Activated naive CD4-positive, alpha-beta T cell treated with anti-CD3 and anti-CD28 coated beads for 36 hours (primary cell): ENCODE data around the gene AGPAT3. TPM values are rescaled to one million over a fixed set of nuclear protein-coding genes. Genes with fewer than 3 reads are reported as not detected.
A peak's percentile ranks its signal among the peaks of the same experiment; 100 is the strongest.

ENCODE experiments used
- CTCF ChIA-PET: fragments of 350-600 bp; sonication (Branson Sonifier 250); formaldehyde crosslinking; loops from one replicate; lab custom pipeline; 2021; ENCODE audit warnings: antibody characterized with exemption; lab: Charles Lee
- DNase-seq: peaks from one replicate; pipeline ENCODE4 v3.0.0-alpha.2; 2020
- H3K27ac Mint-ChIP-seq: one replicate; pipeline ENCODE4 v1.8.0; 2021; ENCODE audit warnings: mild to moderate bottlenecking, mixed read lengths
- H3K27me3 Mint-ChIP-seq: one replicate; pipeline ENCODE4 v1.8.0; 2021; ENCODE audit warnings: low read depth, mixed read lengths
- H3K36me3 Mint-ChIP-seq: one replicate; pipeline ENCODE4 v1.8.0; 2021; ENCODE audit warnings: low read depth, mixed read lengths
- H3K4me1 Mint-ChIP-seq: one replicate; pipeline ENCODE4 v1.8.0; 2021; ENCODE audit warnings: low read depth, mixed read lengths
- H3K4me3 Mint-ChIP-seq: one replicate; pipeline ENCODE4 v1.8.0; 2021; ENCODE audit warnings: mild to moderate bottlenecking, moderate library complexity, mixed read lengths
- H3K9me3 Mint-ChIP-seq: one replicate; pipeline ENCODE4 v1.8.0; 2021; ENCODE audit warnings: mixed read lengths
- intact Hi-C: fragments of 100-400 bp; cut with micrococcal nuclease; formaldehyde crosslinking; loops from one replicate; pipeline ENCODE4 v1.15.1; 2023
- total RNA-seq, 2 experiments: library from RNA; stranded (reverse); gene quantifications; one replicate each; pipeline ENCODE4 v1.2.3, GENCODE V29; 2021

The AGPAT3 gene
- total RNA-seq, 2 experiments from 2014 or later: 57.9 to 64.1 TPM

DNA sequence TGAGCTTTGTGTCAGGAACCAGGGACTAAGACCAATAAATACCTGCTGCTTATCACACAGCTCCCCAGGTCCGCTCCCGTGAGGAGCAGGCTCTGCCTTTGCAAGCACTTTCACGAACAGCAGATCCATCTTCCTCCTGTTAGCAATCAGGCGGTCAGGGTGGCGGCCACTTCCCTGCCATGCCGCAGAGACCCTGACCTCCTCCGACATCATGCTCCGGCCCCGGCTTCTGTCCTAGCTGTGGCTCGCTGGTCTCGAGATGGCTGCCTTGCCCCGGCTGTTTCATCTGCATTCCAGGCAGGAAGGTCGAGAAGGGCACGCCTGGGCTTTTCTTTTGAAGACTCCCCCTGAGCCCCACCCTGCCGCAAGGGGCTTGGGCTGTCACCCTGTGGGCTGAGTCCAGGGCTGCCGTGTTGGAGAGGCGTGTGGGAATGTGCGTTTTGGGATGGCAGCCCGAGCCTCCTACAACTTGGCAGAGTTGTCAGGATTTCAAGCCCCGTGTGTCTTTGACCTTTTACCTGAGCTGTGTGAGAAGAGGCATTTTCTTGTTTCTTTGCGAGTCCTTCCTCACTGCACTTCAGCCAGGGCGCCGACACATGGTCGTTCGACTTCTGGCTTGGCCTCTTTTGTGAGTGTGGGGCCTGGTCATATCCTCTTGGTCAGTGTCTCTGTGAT lies 59.5 kb downstream of the AGPAT3 start:
- H3K27me3 Mint-ChIP-seq: no peaks in the 10 kb centered on the region
- H3K9me3 Mint-ChIP-seq: no peaks in the 10 kb centered on the region
- peaks cover 32% of the 10 kb centered on the region for H3K4me1 Mint-ChIP-seq
- intact Hi-C loops: no loop called here
- CTCF ChIA-PET: no interaction called here
- no peak overlapping the region for H3K27ac Mint-ChIP-seq
- H3K36me3 Mint-ChIP-seq: peaks cover 4% of the 10 kb centered on the region
- no peak overlapping the region for H3K4me3 Mint-ChIP-seq
- DNase-seq: no peak

DNA sequence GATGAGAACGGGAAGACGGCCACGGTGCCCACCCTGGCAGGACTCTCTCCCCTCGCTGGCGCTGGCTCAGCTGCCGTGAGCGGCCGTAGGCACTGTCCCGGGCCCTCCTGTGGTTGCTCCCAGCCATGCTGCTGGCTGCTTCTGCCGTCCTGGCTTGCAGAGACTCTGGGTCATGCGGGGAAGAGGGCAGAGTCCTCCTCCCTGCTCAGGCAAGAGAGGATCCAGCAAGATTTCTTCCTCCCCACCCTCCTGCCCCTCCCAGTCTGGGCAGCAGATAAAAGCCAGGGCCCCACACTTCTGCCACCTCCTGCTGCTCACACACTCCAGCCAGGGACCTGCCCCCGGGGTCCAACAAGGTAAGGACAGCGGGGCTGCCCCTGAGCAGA lies 60.1 kb downstream of the AGPAT3 start:
- CTCF ChIA-PET: interaction anchor here (3.4 kb wide), 1 partner anchor 14 kb away, joined by 12 read pairs; no protein-coding TSS in a partner anchor
- no peak overlapping the region for H3K27ac Mint-ChIP-seq

DNA sequence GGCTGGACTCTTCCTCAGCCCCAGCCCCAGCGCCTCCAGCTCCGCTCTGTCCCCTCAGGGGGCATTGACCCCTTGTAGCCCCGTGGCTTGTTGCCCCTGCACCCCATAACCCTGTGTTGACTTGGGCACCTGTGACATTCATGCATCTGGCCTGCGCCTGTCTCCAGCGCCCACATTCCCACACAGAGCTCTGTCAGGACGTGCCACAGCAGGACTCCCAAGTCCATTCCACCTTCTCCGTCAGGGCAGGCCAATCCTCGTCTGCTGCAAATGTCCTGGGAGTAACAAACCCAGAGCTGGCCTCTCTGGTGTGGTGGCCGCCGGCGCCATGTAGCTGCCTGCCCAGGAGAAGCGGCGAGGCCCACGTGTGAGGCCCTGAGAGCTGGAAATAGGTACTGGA lies 60.6 kb downstream of the AGPAT3 start:
- Mint-ChIP-seq H3K4me3 (no peak overlapping the region), H3K36me3 (peaks cover 3% of the 10 kb centered on the region), H3K27me3 (no peaks in the 10 kb centered on the region), H3K9me3 (no peaks in the 10 kb centered on the region), H3K4me1 (peaks cover 26% of the 10 kb centered on the region), H3K27ac (peak overlapping the region; percentile 36)
- no peak for DNase-seq
- intact Hi-C loops: no loop called here
- CTCF ChIA-PET: interaction anchor here (0.8 to 3.4 kb wide), 2 partner anchors 12 to 14 kb away, joined by 3 to 12 read pairs; no protein-coding TSS in a partner anchor

More for the DNA sequence above, 60.1 kb downstream of the AGPAT3 start:
- H3K27me3 Mint-ChIP-seq: no peaks in the 10 kb centered on the region
- peaks cover 32% of the 10 kb centered on the region for H3K4me1 Mint-ChIP-seq
- DNase-seq: no peak
- peaks cover 3% of the 10 kb centered on the region for H3K36me3 Mint-ChIP-seq
- H3K9me3 Mint-ChIP-seq: no peaks in the 10 kb centered on the region
- H3K4me3 Mint-ChIP-seq: no peak overlapping the region
- intact Hi-C loops: no loop called here

- DNase-seq: no peak
- H3K4me1 Mint-ChIP-seq: peaks cover 20% of the 10 kb centered on the region
- no peaks in the 10 kb centered on the region for H3K27me3 Mint-ChIP-seq
- no peaks in the 10 kb centered on the region for H3K9me3 Mint-ChIP-seq
- no peak overlapping the region for H3K27ac Mint-ChIP-seq
- CTCF ChIA-PET: interaction anchor here (0.8 to 3.4 kb wide), 5 partner anchors 12 to 56 kb away, joined by 3 to 12 read pairs (median 3); no protein-coding TSS in a partner anchor
- peaks cover 3% of the 10 kb centered on the region for H3K36me3 Mint-ChIP-seq
- intact Hi-C loops: no loop called here
- no peak overlapping the region for H3K4me3 Mint-ChIP-seq
These were observed 61.2 kb downstream of the AGPAT3 start for GRCh38 chr21:43926196-43926595.

DNA sequence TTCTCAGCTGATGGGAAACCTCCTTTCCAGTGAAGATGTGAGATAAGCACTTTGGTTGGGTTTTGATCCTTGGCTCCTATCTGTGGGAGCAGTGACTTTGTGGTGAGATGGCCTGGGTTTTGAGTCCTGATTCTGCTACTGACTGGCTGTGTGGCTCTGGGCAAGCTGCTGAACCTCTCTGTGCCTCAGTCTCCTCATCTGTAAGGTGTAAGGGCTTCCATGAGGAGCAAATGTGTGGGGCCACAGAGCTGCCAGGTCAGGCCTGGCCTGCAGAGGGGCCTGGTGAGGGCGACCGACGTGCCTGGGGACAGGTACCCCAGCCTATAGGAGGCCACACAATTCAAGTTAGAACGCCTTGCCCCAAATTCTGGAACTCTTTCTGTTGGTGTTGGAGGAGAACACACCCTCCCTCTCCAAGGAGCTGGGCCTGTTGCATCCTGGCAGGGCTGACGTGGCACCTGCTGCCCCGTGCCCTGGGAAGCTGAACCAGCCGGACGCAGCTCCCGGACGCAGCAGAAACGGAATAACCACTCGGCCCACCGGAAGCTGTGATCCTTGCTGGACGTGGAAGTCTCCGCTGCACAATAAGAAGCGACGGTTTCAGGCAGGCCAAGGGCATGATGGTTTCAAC lies 62.7 kb downstream of the AGPAT3 start:
- intact Hi-C loops: no loop called here
- Mint-ChIP-seq H3K27me3 (no peaks in the 10 kb centered on the region), H3K4me1 (peaks cover 8% of the 10 kb centered on the region), H3K4me3 (no peak overlapping the region), H3K27ac (no peak overlapping the region), H3K36me3 (peaks cover 3% of the 10 kb centered on the region), H3K9me3 (no peaks in the 10 kb centered on the region)
- CTCF ChIA-PET: interaction anchor here (1.6 to 3.4 kb wide), 2 partner anchors 11 to 14 kb away, joined by 7 to 12 read pairs; no protein-coding TSS in a partner anchor
- no peak for DNase-seq

GRCh38 chr21:43928222-43929125 lies 63.5 kb downstream of the AGPAT3 start:
- Mint-ChIP-seq H3K36me3 (peaks cover 5% of the 10 kb centered on the region), H3K27ac (no peak overlapping the region), H3K4me3 (no peak overlapping the region), H3K9me3 (no peaks in the 10 kb centered on the region), H3K27me3 (no peaks in the 10 kb centered on the region), H3K4me1 (peaks cover 7% of the 10 kb centered on the region)
- CTCF ChIA-PET: interaction anchor here (0.8 to 3.4 kb wide), 2 partner anchors 10 to 11 kb away, joined by 3 to 12 read pairs; no protein-coding TSS in a partner anchor
- intact Hi-C loops: no loop called here
- no peak for DNase-seq

- no peak overlapping the region for H3K27ac Mint-ChIP-seq
- DNase-seq: no peak
- no peaks in the 10 kb centered on the region for H3K9me3 Mint-ChIP-seq
- CTCF ChIA-PET: interaction anchor here (0.8 kb wide), 1 partner anchor 11 kb away, joined by 3 read pairs; no protein-coding TSS in a partner anchor
- H3K27me3 Mint-ChIP-seq: no peaks in the 10 kb centered on the region
- intact Hi-C loops: no loop called here
- H3K4me1 Mint-ChIP-seq: peaks cover 5% of the 10 kb centered on the region
- no peak overlapping the region for H3K4me3 Mint-ChIP-seq
- peaks cover 6% of the 10 kb centered on the region for H3K36me3 Mint-ChIP-seq
These were observed 64.4 kb downstream of the AGPAT3 start for GRCh38 chr21:43929217-43929971.

- CTCF ChIA-PET: no interaction called here
- intact Hi-C loops: no loop called here
- Mint-ChIP-seq H3K27ac (no peak overlapping the region), H3K27me3 (no peaks in the 10 kb centered on the region), H3K36me3 (peaks cover 6% of the 10 kb centered on the region), H3K4me3 (no peak overlapping the region), H3K9me3 (no peaks in the 10 kb centered on the region), H3K4me1 (peaks cover 5% of the 10 kb centered on the region)
- DNase-seq: no peak
These were observed 65.2 kb downstream of the AGPAT3 start for GRCh38 chr21:43930074-43930847.

GRCh38 chr21:43930848-43931375 lies 65.9 kb downstream of the AGPAT3 start:
- Mint-ChIP-seq H3K4me3 (no peak overlapping the region), H3K9me3 (no peaks in the 10 kb centered on the region), H3K4me1 (peaks cover 5% of the 10 kb centered on the region), H3K27me3 (no peaks in the 10 kb centered on the region), H3K36me3 (peaks cover 7% of the 10 kb centered on the region), H3K27ac (no peak overlapping the region)
- intact Hi-C loops: no loop called here
- no peak for DNase-seq
- CTCF ChIA-PET: interaction anchor here (0.6 to 1.3 kb wide), 2 partner anchors 10 to 16 kb away, joined by 4 to 5 read pairs; no protein-coding TSS in a partner anchor

DNA sequence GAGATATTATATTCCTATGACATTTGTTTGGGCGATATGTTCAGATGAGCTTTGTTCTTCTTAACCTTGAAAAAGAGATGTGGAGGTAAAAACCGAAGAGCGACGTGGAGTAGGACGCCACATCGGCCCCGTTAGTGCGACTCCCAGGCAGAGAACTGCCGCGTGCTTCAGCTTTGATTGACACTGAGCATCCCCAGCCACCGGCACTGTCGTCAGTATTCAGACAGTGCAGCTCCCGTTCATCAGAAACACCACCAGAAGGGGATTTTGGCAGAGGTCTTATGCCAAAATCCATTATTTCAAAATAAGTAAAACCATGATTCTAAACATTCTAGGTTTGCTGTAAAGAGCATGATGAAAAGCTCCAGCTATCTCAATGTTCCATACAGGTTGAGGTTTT lies 66.5 kb downstream of the AGPAT3 start:
- no peak for DNase-seq
- H3K9me3 Mint-ChIP-seq: no peaks in the 10 kb centered on the region
- intact Hi-C loops: no loop called here
- no peak overlapping the region for H3K4me3 Mint-ChIP-seq
- peaks cover 7% of the 10 kb centered on the region for H3K36me3 Mint-ChIP-seq
- no peaks in the 10 kb centered on the region for H3K27me3 Mint-ChIP-seq
- CTCF ChIA-PET: interaction anchor here (0.6 to 1.3 kb wide), 4 partner anchors 9 to 58 kb away, joined by 4 to 5 read pairs (median 4); no protein-coding TSS in a partner anchor
- H3K4me1 Mint-ChIP-seq: peaks cover 5% of the 10 kb centered on the region
- no peak overlapping the region for H3K27ac Mint-ChIP-seq

DNA sequence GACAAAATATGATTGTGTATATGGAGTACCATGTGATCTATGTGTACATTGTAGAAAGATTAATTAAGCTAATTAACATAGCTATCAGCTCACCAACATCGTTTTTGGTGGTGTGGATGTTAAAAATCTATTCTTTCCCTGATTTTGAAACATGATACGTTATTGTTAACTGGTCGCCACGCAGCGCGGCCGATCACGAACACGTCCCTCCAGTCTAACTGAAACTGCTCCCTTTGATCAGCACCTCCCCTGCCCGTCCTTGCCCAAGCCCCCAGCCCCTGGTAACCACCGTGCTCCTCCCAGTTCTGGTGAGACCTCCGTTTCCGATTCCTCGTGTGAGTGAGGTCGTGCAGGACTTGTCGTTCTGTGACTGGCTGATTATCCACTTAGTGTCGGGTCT lies 67.0 kb downstream of the AGPAT3 start:
- Mint-ChIP-seq H3K4me3 (no peak overlapping the region), H3K36me3 (peaks cover 7% of the 10 kb centered on the region), H3K4me1 (peaks cover 5% of the 10 kb centered on the region), H3K9me3 (no peaks in the 10 kb centered on the region), H3K27ac (no peak overlapping the region), H3K27me3 (no peaks in the 10 kb centered on the region)
- no peak for DNase-seq
- CTCF ChIA-PET: interaction anchor here (0.7 to 1.3 kb wide), 3 partner anchors 8 to 58 kb away, joined by 4 to 5 read pairs (median 4); no protein-coding TSS in a partner anchor
- intact Hi-C loops: no loop called here
